GM10266 (cell line): ENCODE results near the gene SLC27A2.

Experiments
- DNase-seq: peaks from one replicate; pipeline ENCODE4 v3.0.0; 2012; ENCODE audit errors: extremely low spot score
- CTCF ChIP-seq: IDR thresholded peaks from 2 replicates; pipeline ENCODE4 v1.5.1; 2012; ENCODE audit warnings: mild to moderate bottlenecking, low read depth; ENCODE audit not compliant: control insufficient read depth, insufficient read depth; ENCODE audit errors: missing control alignments

SLC27A2 gene

GRCh38 chr15:50257332-50257731, 75.3 kb downstream of the SLC27A2 start:
- TF ChIP-seq CTCF, result no peak
- no peak for DNase-seq

GRCh38 chr15:50257924-50258323, 75.9 kb downstream of the SLC27A2 start:
- no peak for TF ChIP-seq CTCF
- DNase-seq, result no peak

GRCh38 chr15:50259276-50259675, 77.3 kb downstream of the SLC27A2 start:
- no peak for TF ChIP-seq CTCF
- DNase-seq, result no peak

GRCh38 chr15:50260969-50261496, 79.0 kb downstream of the SLC27A2 start:
- peak; percentile 27 for DNase-seq
- TF ChIP-seq CTCF, result no peak

GRCh38 chr15:50261981-50262380, 80.0 kb downstream of the SLC27A2 start:
- no peak for DNase-seq
- TF ChIP-seq CTCF, result no peak

GRCh38 chr15:50262533-50262932, 80.5 kb downstream of the SLC27A2 start:
- no peak for TF ChIP-seq CTCF
- DNase-seq, result no peak

GRCh38 chr15:50265620-50266019, 83.6 kb downstream of the SLC27A2 start, which contains the start of gene HDC:
Gene HDC, minus strand, starts transcription at chr15:50265726. Its CDS starts 103 bp downstream, at chr15:50265623.
- TF ChIP-seq CTCF, result no peak
- no peak for DNase-seq
